WTC11 (cell line): Measurements from ENCODE around the gene GNPTG.

Source experiments
- ATF2 ChIP-seq: sonication (generic); formaldehyde crosslinking; IDR thresholded peaks from 2 replicates; pipeline ENCODE4 v1.8.1; 2022; ENCODE audit warnings: low read depth, missing genetic modification reagents, borderline replicate concordance
- CTCF ChIP-seq: fragments of 200-600 bp; IDR thresholded peaks from 2 replicates; pipeline ENCODE4 v1.8.0; 2022; ENCODE audit warnings: antibody characterized with exemption
- FOXP1 ChIP-seq: sonication (generic); formaldehyde crosslinking; IDR thresholded peaks from 2 replicates; pipeline ENCODE4 v1.8.0; 2022; ENCODE audit warnings: missing genetic modification reagents, mild to moderate bottlenecking, moderate library complexity, borderline replicate concordance
- IRF2 ChIP-seq: sonication (generic); formaldehyde crosslinking; IDR thresholded peaks from 2 replicates; pipeline ENCODE4 v1.8.0; 2022; ENCODE audit warnings: low read depth, missing genetic modification reagents, borderline replicate concordance
- MAX ChIP-seq: sonication (generic); formaldehyde crosslinking; IDR thresholded peaks from 2 replicates; pipeline ENCODE4 v1.8.0; 2022; ENCODE audit warnings: mild to moderate bottlenecking, missing genetic modification reagents
- NFE2L1 ChIP-seq: sonication (generic); formaldehyde crosslinking; IDR thresholded peaks from 2 replicates; pipeline ENCODE4 v1.8.1; 2023; ENCODE audit warnings: missing genetic modification reagents
- RELA ChIP-seq: sonication (generic); formaldehyde crosslinking; IDR thresholded peaks from 2 replicates; pipeline ENCODE4 v1.8.1; 2022; ENCODE audit warnings: missing genetic modification reagents, mild to moderate bottlenecking, borderline replicate concordance
- ZBTB43 ChIP-seq: sonication (generic); formaldehyde crosslinking; IDR thresholded peaks from 2 replicates; pipeline ENCODE4 v1.8.1; 2023; ENCODE audit warnings: mild to moderate bottlenecking, missing genetic modification reagents

GRCh38 chr16:1366712-1367299 is 15.1 kb downstream of the GNPTG start:
- no peak for TF ChIP-seq CTCF
- TF ChIP-seq RELA, result no peak
- no peak for TF ChIP-seq FOXP1 (CRISPR knock-in tag)
- TF ChIP-seq IRF2, result no peak
- no peak for TF ChIP-seq NFE2L1 (CRISPR knock-in tag)
- TF ChIP-seq MAX (CRISPR knock-in tag), result no peak
- no peak for TF ChIP-seq ATF2 (CRISPR knock-in tag)
- TF ChIP-seq ZBTB43 (CRISPR knock-in tag), result no peak
